Chondrocyte (in vitro differentiated cells): Measurements from ENCODE around the gene ZFAND3. TPM values are rescaled to one million over a fixed set of nuclear protein-coding genes. Genes with fewer than 3 reads are reported as not detected.
A peak's percentile ranks its signal among the peaks of the same experiment; 100 is the strongest.

Experiments used
- DNase-seq: peaks from one replicate; pipeline ENCODE4 v3.0.0; 2021; ENCODE audit warnings: mixed read lengths, low spot score
- H3K27ac Mint-ChIP-seq: one replicate; pipeline ENCODE4 v1.8.0; 2021; ENCODE audit warnings: mild to moderate bottlenecking, moderate library complexity, mixed read lengths; ENCODE audit not compliant: unreplicated experiment
- H3K27me3 Mint-ChIP-seq: 2 replicates; pipeline ENCODE4 v1.8.0; 2021; ENCODE audit warnings: low read depth, mixed read lengths
- H3K36me3 Mint-ChIP-seq: 2 replicates; pipeline ENCODE4 v1.8.0; 2021; ENCODE audit warnings: low read depth, mixed read lengths
- H3K4me1 Mint-ChIP-seq: 2 replicates; pipeline ENCODE4 v1.8.0; 2021; ENCODE audit warnings: low read depth, mild to moderate bottlenecking, mixed read lengths
- H3K4me3 Mint-ChIP-seq: one replicate; pipeline ENCODE4 v1.8.0; 2021; ENCODE audit warnings: mild to moderate bottlenecking, moderate library complexity, mixed read lengths; ENCODE audit not compliant: unreplicated experiment
- H3K9me3 Mint-ChIP-seq: 2 replicates; pipeline ENCODE4 v1.8.0; 2021; ENCODE audit warnings: low read depth, mixed read lengths
- total RNA-seq: library from RNA; stranded (reverse); gene quantifications from 3 replicates; pipeline ENCODE4 v1.2.1, GENCODE V29; 2021
- TF ChIP-seq, protein P1 (sequence below): fragments of 200-600 bp; sonication (generic); IDR thresholded peaks from 2 replicates; pipeline ENCODE4 v1.5.0; 2021; ENCODE audit warnings: antibody characterized with exemption, mild to moderate bottlenecking, moderate library complexity

ZFAND3 gene
- total RNA-seq, 1 donor from 2014 or later, result 98.5 TPM

DNA sequence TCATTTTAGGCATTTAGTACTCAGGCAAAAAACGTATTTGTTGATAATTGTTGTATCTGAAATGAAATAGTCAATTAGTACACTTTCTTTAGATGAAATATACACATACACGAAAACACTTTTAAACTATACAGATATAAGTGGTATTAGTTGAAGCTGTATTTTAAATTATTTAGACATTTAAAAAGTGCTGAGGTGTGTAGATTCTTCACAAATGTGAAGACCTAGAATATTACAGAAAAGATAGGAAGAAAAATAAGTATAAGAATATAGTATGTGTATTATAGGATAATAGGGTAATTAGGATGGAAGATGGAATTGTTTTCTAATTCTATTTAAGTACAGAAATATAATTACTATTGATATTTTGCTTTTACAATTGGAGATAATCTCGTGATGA, 4.6 kb downstream of the ZFAND3 start:
- H3K36me3 Mint-ChIP-seq, result no peaks in the 10 kb centered on the region
- H3K27ac Mint-ChIP-seq, result peak overlapping the region; percentile 27
- peaks cover 71% of the 10 kb centered on the region for H3K4me1 Mint-ChIP-seq
- DNase-seq, result no peak
- TF ChIP-seq, protein P1, sequence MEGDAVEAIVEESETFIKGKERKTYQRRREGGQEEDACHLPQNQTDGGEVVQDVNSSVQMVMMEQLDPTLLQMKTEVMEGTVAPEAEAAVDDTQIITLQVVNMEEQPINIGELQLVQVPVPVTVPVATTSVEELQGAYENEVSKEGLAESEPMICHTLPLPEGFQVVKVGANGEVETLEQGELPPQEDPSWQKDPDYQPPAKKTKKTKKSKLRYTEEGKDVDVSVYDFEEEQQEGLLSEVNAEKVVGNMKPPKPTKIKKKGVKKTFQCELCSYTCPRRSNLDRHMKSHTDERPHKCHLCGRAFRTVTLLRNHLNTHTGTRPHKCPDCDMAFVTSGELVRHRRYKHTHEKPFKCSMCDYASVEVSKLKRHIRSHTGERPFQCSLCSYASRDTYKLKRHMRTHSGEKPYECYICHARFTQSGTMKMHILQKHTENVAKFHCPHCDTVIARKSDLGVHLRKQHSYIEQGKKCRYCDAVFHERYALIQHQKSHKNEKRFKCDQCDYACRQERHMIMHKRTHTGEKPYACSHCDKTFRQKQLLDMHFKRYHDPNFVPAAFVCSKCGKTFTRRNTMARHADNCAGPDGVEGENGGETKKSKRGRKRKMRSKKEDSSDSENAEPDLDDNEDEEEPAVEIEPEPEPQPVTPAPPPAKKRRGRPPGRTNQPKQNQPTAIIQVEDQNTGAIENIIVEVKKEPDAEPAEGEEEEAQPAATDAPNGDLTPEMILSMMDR, result no peak
- no peaks in the 10 kb centered on the region for H3K27me3 Mint-ChIP-seq
- no peak overlapping the region for H3K4me3 Mint-ChIP-seq
- no peaks in the 10 kb centered on the region for H3K9me3 Mint-ChIP-seq

DNA sequence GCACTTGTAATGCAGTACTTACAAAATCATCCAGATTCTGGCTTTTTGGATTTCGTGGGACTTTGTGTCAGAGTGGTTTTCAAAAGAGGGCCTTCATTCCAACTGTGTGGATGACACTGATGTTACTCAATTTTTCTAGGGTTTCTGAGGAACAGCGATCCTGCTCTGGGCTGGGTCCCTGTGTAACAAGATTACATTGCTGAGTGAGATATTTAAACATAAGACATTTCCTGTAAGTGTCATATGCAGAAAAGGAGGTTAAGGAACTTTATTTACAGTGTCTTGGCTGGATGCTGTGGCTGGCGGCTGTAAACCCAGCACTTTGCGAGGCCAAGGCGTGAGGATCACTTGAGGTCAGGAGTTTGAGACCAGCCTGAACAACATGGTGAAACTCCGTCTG, 6.7 kb downstream of the ZFAND3 start:
- DNase-seq, result no peak
- Mint-ChIP-seq H3K36me3 (no peaks in the 10 kb centered on the region), H3K27ac (peak overlapping the region; percentile 60), H3K27me3 (no peaks in the 10 kb centered on the region), H3K9me3 (no peaks in the 10 kb centered on the region), H3K4me3 (no peak overlapping the region), H3K4me1 (peaks cover 74% of the 10 kb centered on the region)
- TF ChIP-seq, protein P1, result no peak

DNA sequence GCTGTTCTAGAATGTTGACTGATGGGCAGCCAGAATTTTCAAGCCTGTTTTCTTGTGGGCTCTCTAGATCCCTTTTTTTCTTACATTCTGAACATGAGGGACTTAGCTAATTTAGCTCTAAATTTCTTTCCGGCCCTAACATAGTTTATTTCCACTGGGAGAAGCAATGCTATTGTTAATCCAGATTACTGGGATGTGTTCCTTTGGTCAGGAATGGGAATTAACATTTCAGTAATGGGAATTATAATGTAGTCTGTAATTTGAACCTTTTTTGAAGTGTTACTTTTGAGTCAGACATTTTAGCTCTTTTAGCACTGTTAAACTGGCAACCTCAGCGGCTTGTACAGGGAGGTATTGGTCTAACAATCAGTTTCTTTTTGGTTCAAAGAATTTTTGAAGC, 7.5 kb downstream of the ZFAND3 start:
- no peaks in the 10 kb centered on the region for H3K27me3 Mint-ChIP-seq
- H3K9me3 Mint-ChIP-seq, result no peaks in the 10 kb centered on the region
- H3K27ac Mint-ChIP-seq, result no peak overlapping the region
- no peak for DNase-seq
- TF ChIP-seq, protein P1, result no peak
- H3K4me3 Mint-ChIP-seq, result no peak overlapping the region
- H3K36me3 Mint-ChIP-seq, result no peaks in the 10 kb centered on the region
- peaks cover 74% of the 10 kb centered on the region for H3K4me1 Mint-ChIP-seq

DNA sequence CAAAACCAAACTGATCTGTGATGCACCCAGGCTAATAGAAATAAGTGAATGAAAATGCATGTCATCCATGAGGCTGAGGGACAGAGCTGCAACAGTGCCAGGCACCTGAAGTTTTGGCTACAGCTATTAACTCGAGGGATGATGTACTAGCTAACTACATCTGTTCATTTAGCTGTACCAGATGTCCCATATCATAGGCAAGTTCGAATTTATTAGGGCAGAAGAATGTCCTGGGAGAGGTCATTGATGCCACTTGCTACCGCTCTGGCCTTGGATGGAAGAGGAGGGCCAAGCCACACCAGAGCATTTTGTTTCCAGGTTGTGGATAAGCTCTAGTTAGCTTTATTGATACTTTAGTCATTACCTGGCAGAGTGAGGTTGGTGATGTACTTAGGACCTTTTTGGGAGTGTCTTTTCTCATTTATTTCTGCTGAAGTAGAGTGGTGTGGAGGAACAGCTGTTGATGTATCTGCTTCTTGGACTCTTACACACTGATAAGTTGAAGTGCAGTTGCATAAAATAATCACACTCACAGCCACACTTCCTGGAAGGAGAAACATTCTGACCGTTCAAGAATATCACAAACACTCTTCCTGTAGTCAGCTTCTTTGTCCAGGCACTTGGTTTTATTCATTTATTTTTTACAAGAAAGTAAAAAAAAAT, 8.2 kb downstream of the ZFAND3 start:
- TF ChIP-seq, protein P1, result no peak
- no peaks in the 10 kb centered on the region for H3K36me3 Mint-ChIP-seq
- H3K4me1 Mint-ChIP-seq, result peaks cover 73% of the 10 kb centered on the region
- H3K27me3 Mint-ChIP-seq, result no peaks in the 10 kb centered on the region
- peak overlapping the region; percentile 1 for H3K27ac Mint-ChIP-seq
- H3K4me3 Mint-ChIP-seq, result no peak overlapping the region
- H3K9me3 Mint-ChIP-seq, result no peaks in the 10 kb centered on the region
- DNase-seq, result no peak

DNA sequence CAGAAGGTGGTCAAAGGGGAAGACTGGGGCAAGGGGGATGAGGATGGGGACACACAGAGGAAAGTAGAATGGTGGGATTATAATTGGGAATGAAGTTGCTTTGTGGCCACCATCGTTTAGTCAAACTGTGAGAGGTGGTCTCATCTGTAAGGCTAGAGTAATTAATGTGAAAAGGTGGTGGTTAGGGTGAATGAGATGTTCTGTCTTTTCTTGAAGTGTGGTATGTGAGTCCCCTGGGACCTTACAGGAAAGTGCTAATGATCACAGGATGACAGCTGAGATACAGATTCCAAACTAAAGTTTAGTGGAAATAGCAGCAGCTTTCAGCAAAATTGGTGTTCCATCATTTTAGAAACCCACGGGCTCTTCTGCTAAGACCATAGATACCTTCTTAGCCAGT, 10.7 kb downstream of the ZFAND3 start:
- Mint-ChIP-seq H3K27me3 (no peaks in the 10 kb centered on the region), H3K27ac (peak overlapping the region; percentile 5), H3K4me3 (no peak overlapping the region), H3K9me3 (no peaks in the 10 kb centered on the region), H3K4me1 (peaks cover 53% of the 10 kb centered on the region), H3K36me3 (no peaks in the 10 kb centered on the region)
- TF ChIP-seq, protein P1, result no peak
- no peak for DNase-seq
